ENCODE measurements around the gene MTRR.
"Not testable (repeated sequence)": the region's sequence is repeated elsewhere in the genome, so short reads cannot be mapped to it uniquely, and the experiment has no call there.

Gene MTRR

GRCh38 chr5:7902666-7903625, 34.0 kb downstream of the MTRR start:
- DNase-seq, result no peak

- peak; percentile 79 for DNase-seq
Observed at GRCh38 chr5:7904170-7904569, 35.2 kb downstream of the MTRR start.

GRCh38 chr5:7907612-7908011, 38.7 kb downstream of the MTRR start:
- no peak for DNase-seq

- DNase-seq, result no peak
Observed at GRCh38 chr5:7908317-7908716, 39.4 kb downstream of the MTRR start.

- no peak for DNase-seq
Observed at GRCh38 chr5:7910738-7911428, 41.9 kb downstream of the MTRR start.

- DNase-seq, result not testable (repeated sequence)
Observed at GRCh38 chr5:7911429-7911771, 42.5 kb downstream of the MTRR start.

- peak; percentile 10 for DNase-seq
Observed at GRCh38 chr5:7916171-7916804, 47.3 kb downstream of the MTRR start.

GRCh38 chr5:7917130-7918123, 48.5 kb downstream of the MTRR start:
- DNase-seq, result no peak

GRCh38 chr5:7925961-7926695, 57.2 kb downstream of the MTRR start:
- peak; percentile 89 for DNase-seq

- no peak for DNase-seq
Observed at GRCh38 chr5:7926720-7927119, 57.8 kb downstream of the MTRR start.

- DNase-seq, result peak; percentile 58
Observed at GRCh38 chr5:7927466-7928375, 58.8 kb downstream of the MTRR start.

- no peak for DNase-seq
Observed at GRCh38 chr5:7930011-7930410, 61.1 kb downstream of the MTRR start.

- no peak for DNase-seq
Observed at GRCh38 chr5:7941692-7942091, 72.7 kb downstream of the MTRR start.

- DNase-seq, result no peak
Observed at GRCh38 chr5:7947301-7947700, 78.4 kb downstream of the MTRR start.

Data from fibroblast of upper back skin (primary cell).